Parathyroid adenoma (tissue), 2 donors: ENCODE results near the gene GHRHR.

Experiments
- H2AFZ ChIP-seq: fragments of 300-600 bp; sonication (generic); one replicate; pipeline ENCODE4 v1.7.0; 2017; ENCODE audit warnings: antibody characterized with exemption, mild to moderate bottlenecking
- H3K27ac ChIP-seq: fragments of 300-600 bp; sonication (generic); one replicate; pipeline ENCODE4 v1.7.0; 2017
- H3K27me3 ChIP-seq: fragments of 300-600 bp; sonication (generic); one replicate; pipeline ENCODE4 v1.7.0; 2017; ENCODE audit warnings: low read length; ENCODE audit not compliant: control insufficient read depth, insufficient read depth
- H3K36me3 ChIP-seq: fragments of 300-600 bp; sonication (generic); one replicate; pipeline ENCODE4 v1.7.0; 2017; ENCODE audit warnings: low read length; ENCODE audit not compliant: control insufficient read depth, insufficient read depth
- H3K4me1 ChIP-seq: fragments of 300-600 bp; sonication (generic); one replicate; pipeline ENCODE4 v1.7.0; 2017; ENCODE audit warnings: control low read depth
- H3K4me2 ChIP-seq: fragments of 300-600 bp; sonication (generic); one replicate; pipeline ENCODE4 v1.7.0; 2017; ENCODE audit warnings: low read length
- H3K4me3 ChIP-seq: fragments of 300-600 bp; sonication (generic); one replicate; pipeline ENCODE4 v1.7.0; 2017; ENCODE audit warnings: low read depth, low read length
- H3K79me2 ChIP-seq: fragments of 300-600 bp; sonication (generic); one replicate; pipeline ENCODE4 v1.7.0; 2017; ENCODE audit warnings: control low read depth
- H3K9ac ChIP-seq: fragments of 300-600 bp; sonication (generic); one replicate; pipeline ENCODE4 v1.7.0; 2017; ENCODE audit warnings: mild to moderate bottlenecking
- H3K9me3 ChIP-seq: fragments of 300-600 bp; sonication (generic); one replicate; pipeline ENCODE4 v1.7.0; 2017; ENCODE audit warnings: low read length; ENCODE audit not compliant: control insufficient read depth
- CTCF ChIP-seq: fragments of 300-600 bp; sonication (generic); IDR thresholded peaks from one replicate; pipeline ENCODE4 v1.7.0; 2017; ENCODE audit warnings: antibody characterized with exemption, mild to moderate bottlenecking
- donor health status: primary hyperparathyroidism.

The GHRHR gene

GRCh38 chr7:30938435-30939316 lies 25.1 kb upstream of the GHRHR start:
- peak; percentile 92 for TF ChIP-seq CTCF
- Histone ChIP-seq H3K4me2 (no peak overlapping the region), H3K9ac (no peak overlapping the region), H3K36me3 (no peaks in the 10 kb centered on the region), H3K79me2 (no peaks in the 10 kb centered on the region), H2AFZ (peak overlapping the region; percentile 36), H3K9me3 (no peaks in the 10 kb centered on the region), H3K4me1 (no peaks in the 10 kb centered on the region), H3K27me3 (no peaks in the 10 kb centered on the region), H3K4me3 (no peak overlapping the region), H3K27ac (no peak overlapping the region)

GRCh38 chr7:30941582-30942323 lies 22.0 kb upstream of the GHRHR start:
- TF ChIP-seq CTCF: no peak
- H3K4me1 ChIP-seq: no peaks in the 10 kb centered on the region
- H3K27me3 ChIP-seq: no peaks in the 10 kb centered on the region
- H3K4me2 ChIP-seq: no peak overlapping the region
- no peak overlapping the region for H3K4me3 ChIP-seq
- H3K9me3 ChIP-seq: no peaks in the 10 kb centered on the region
- H2AFZ ChIP-seq: no peak overlapping the region
- no peaks in the 10 kb centered on the region for H3K79me2 ChIP-seq
- H3K9ac ChIP-seq: no peak overlapping the region
- no peaks in the 10 kb centered on the region for H3K36me3 ChIP-seq
- no peak overlapping the region for H3K27ac ChIP-seq

GRCh38 chr7:30950197-30950596 lies 13.6 kb upstream of the GHRHR start:
- no peaks in the 10 kb centered on the region for H3K9me3 ChIP-seq
- no peak overlapping the region for H3K9ac ChIP-seq
- no peaks in the 10 kb centered on the region for H3K27me3 ChIP-seq
- H3K4me2 ChIP-seq: no peak overlapping the region
- no peaks in the 10 kb centered on the region for H3K4me1 ChIP-seq
- H3K36me3 ChIP-seq: no peaks in the 10 kb centered on the region
- TF ChIP-seq CTCF: no peak
- H3K27ac ChIP-seq: no peak overlapping the region
- H3K79me2 ChIP-seq: no peaks in the 10 kb centered on the region
- H3K4me3 ChIP-seq: no peak overlapping the region
- H2AFZ ChIP-seq: no peak overlapping the region

GRCh38 chr7:30954914-30955313 lies 8.8 kb upstream of the GHRHR start:
- H3K9me3 ChIP-seq: no peaks in the 10 kb centered on the region
- no peak overlapping the region for H3K27ac ChIP-seq
- H3K36me3 ChIP-seq: no peaks in the 10 kb centered on the region
- TF ChIP-seq CTCF: no peak
- no peak overlapping the region for H3K4me2 ChIP-seq
- no peak overlapping the region for H2AFZ ChIP-seq
- no peaks in the 10 kb centered on the region for H3K4me1 ChIP-seq
- H3K4me3 ChIP-seq: no peak overlapping the region
- H3K27me3 ChIP-seq: no peaks in the 10 kb centered on the region
- H3K9ac ChIP-seq: no peak overlapping the region
- no peaks in the 10 kb centered on the region for H3K79me2 ChIP-seq
